Osteoblast (primary cell): Measurements from ENCODE around the gene CCNG2. TPM values are rescaled to one million over a fixed set of nuclear protein-coding genes. Genes with fewer than 3 reads are reported as not detected.
"Not testable (repeated sequence)": the region's sequence is repeated elsewhere in the genome, so short reads cannot be mapped to it uniquely, and the experiment has no call there.

Experiments used
- DNase-seq: peaks from one replicate; pipeline ENCODE4 v3.0.0; 2011; ENCODE audit warnings: low spot score, mixed read lengths; ENCODE audit not compliant: insufficient read length; ENCODE audit errors: missing footprints
- H2AFZ ChIP-seq: 2 replicates; pipeline ENCODE4 v1.6.0; 2011; ENCODE audit warnings: mild to moderate bottlenecking, low read length
- H3K27ac ChIP-seq: 2 replicates; pipeline ENCODE4 v1.5.1; 2011; ENCODE audit warnings: mild to moderate bottlenecking, low read depth, low read length, moderate library complexity
- H3K27me3 ChIP-seq: 2 replicates; pipeline ENCODE4 v1.6.0; 2012; ENCODE audit warnings: mild to moderate bottlenecking, control low read depth, inconsistent platforms, low read length, moderate library complexity; ENCODE audit not compliant: insufficient read depth
- H3K36me3 ChIP-seq: 2 replicates; pipeline ENCODE4 v1.5.1; 2011; ENCODE audit warnings: mild to moderate bottlenecking, low read length, control low read depth, moderate library complexity; ENCODE audit not compliant: insufficient read depth
- H3K4me1 ChIP-seq: 2 replicates; pipeline ENCODE4 v1.5.1; 2011; ENCODE audit warnings: mild to moderate bottlenecking, low read length, control low read depth, moderate library complexity; ENCODE audit not compliant: insufficient read depth
- H3K4me2 ChIP-seq: 2 replicates; pipeline ENCODE4 v1.6.0; 2011; ENCODE audit warnings: mild to moderate bottlenecking, low read length; ENCODE audit not compliant: insufficient read depth
- H3K4me3 ChIP-seq: fragments of 200-600 bp; sonication (generic); 3 replicates; pipeline ENCODE4 v1.5.1; 2012; ENCODE audit warnings: mild to moderate bottlenecking, low read length, inconsistent platforms; ENCODE audit not compliant: insufficient read depth
- H3K79me2 ChIP-seq: 2 replicates; pipeline ENCODE4 v1.6.0; 2012; ENCODE audit warnings: mild to moderate bottlenecking, low read length, control low read depth, inconsistent platforms; ENCODE audit not compliant: insufficient read depth
- H3K9me3 ChIP-seq: 2 replicates; pipeline ENCODE4 v1.5.1; 2011; ENCODE audit warnings: low read depth, low read length, control low read depth
- H4K20me1 ChIP-seq: 2 replicates; pipeline ENCODE4 v1.6.0; 2012; ENCODE audit warnings: mild to moderate bottlenecking, low read length, control low read depth; ENCODE audit not compliant: insufficient read depth
- CTCF ChIP-seq: IDR thresholded peaks from 2 replicates; pipeline ENCODE4 v1.5.1; 2011; ENCODE audit warnings: mild to moderate bottlenecking, low read depth, low read length, moderate library complexity; ENCODE audit errors: extremely low read depth
- total RNA-seq: library from RNA; depleted of rRNA; stranded (reverse); fragments of >200 nt; gene quantifications from 2 replicates; pipeline ENCODE4 v1.2.3, GENCODE V29; 2012

The CCNG2 gene
- total RNA-seq, 1 donor: 49.2 TPM

- no peaks in the 10 kb centered on the region for H3K9me3 ChIP-seq
- no peak overlapping the region for H3K27ac ChIP-seq
- H2AFZ ChIP-seq: no peak overlapping the region
- H3K79me2 ChIP-seq: no peaks in the 10 kb centered on the region
- no peaks in the 10 kb centered on the region for H3K36me3 ChIP-seq
- no peak overlapping the region for H3K4me3 ChIP-seq
- H3K27me3 ChIP-seq: peaks cover 42% of the 10 kb centered on the region
- no peak for TF ChIP-seq CTCF
- H3K4me2 ChIP-seq: no peak overlapping the region
- no peaks in the 10 kb centered on the region for H4K20me1 ChIP-seq
- no peak for DNase-seq
- no peaks in the 10 kb centered on the region for H3K4me1 ChIP-seq
Observed at GRCh38 chr4:77127837-77128621, 29.0 kb upstream of the CCNG2 start.

- Histone ChIP-seq H3K27me3 (peaks cover 10% of the 10 kb centered on the region), H3K79me2 (no peaks in the 10 kb centered on the region), H3K4me3 (no peak overlapping the region), H3K9me3 (no peaks in the 10 kb centered on the region), H3K4me2 (no peak overlapping the region), H3K27ac (no peak overlapping the region), H3K4me1 (no peaks in the 10 kb centered on the region), H3K36me3 (no peaks in the 10 kb centered on the region), H2AFZ (no peak overlapping the region), H4K20me1 (no peaks in the 10 kb centered on the region)
- DNase-seq: no peak
- TF ChIP-seq CTCF: no peak
Observed at GRCh38 chr4:77132652-77133312, 24.2 kb upstream of the CCNG2 start.

DNA sequence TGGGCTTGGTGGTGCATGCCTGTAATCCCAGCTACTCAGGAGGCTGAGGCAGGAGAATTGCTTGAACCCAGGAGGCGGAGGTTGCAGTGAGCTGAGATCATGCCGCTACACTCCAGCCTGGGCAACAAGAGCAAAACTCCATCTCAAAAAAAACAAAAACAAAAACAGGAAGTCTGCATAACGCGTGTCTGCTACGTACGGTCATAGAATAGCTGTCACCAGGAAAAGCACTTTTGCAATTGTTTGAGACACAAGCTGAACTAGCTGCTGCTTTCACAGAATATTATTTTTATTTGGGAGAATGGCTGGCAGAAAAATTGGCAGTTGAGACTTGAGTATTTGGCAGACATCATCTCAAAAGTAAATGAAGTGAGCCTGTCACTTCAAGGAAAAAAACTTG lies 19.6 kb upstream of the CCNG2 start:
- H2AFZ ChIP-seq, H4K20me1 ChIP-seq, DNase-seq, H3K4me3 ChIP-seq, H3K27ac ChIP-seq, H3K36me3 ChIP-seq, H3K79me2 ChIP-seq, H3K4me1 ChIP-seq, H3K4me2 ChIP-seq, H3K9me3 ChIP-seq: not testable (repeated sequence)
- peaks cover 11% of the 10 kb centered on the region for H3K27me3 ChIP-seq

DNA sequence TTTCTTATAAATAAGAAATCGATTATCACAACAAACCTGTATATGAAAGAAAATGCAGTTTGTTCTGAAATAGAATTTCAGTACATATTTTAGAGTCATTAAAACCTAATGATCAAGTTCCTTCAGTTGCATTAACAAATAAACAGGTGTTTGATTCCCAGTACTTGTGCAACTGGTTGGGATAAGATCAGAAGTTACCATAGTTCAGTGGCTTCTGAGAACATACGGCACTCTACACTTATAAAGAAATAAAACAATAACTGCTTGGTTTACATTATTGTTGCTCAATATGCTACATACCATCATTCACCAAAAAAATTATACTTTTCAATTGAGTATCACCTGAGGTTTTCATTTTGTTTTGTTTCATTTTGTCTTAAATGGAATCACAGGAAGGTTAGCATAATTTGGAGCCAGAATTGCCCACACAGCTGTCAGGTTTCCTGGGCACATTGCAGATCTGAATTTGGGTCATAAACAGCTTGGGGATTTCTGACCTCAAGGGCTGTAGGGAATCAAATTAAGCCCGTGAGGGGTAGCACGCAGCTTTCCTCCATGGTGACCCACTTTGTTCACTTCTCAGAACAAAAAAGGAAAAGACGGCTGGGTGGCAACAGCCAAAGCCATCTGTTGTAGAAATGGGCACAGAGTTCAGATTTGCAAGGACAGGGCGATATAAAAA lies 14.9 kb upstream of the CCNG2 start:
- Histone ChIP-seq H3K27me3 (peaks cover 4% of the 10 kb centered on the region), H3K36me3 (no peaks in the 10 kb centered on the region), H3K4me3 (no peak overlapping the region), H3K79me2 (no peaks in the 10 kb centered on the region), H3K27ac (no peak overlapping the region), H3K4me2 (no peak overlapping the region), H2AFZ (no peak overlapping the region), H4K20me1 (no peaks in the 10 kb centered on the region), H3K9me3 (no peaks in the 10 kb centered on the region), H3K4me1 (no peaks in the 10 kb centered on the region)
- DNase-seq: no peak
- no peak for TF ChIP-seq CTCF
